GM19397 (cell line): ENCODE measurements around the gene MB21D2.
"Not testable (repeated sequence)": the region's sequence is repeated elsewhere in the genome, so short reads cannot be mapped to it uniquely, and the experiment has no call there.

Experiments
- ATAC-seq: cut with Tn5 transposase; IDR thresholded peaks from one replicate; pipeline ENCODE4 v1.9.1; 2021; ENCODE audit warnings: mild to moderate bottlenecking, moderate library complexity; ENCODE audit not compliant: unreplicated experiment

MB21D2 gene

DNA sequence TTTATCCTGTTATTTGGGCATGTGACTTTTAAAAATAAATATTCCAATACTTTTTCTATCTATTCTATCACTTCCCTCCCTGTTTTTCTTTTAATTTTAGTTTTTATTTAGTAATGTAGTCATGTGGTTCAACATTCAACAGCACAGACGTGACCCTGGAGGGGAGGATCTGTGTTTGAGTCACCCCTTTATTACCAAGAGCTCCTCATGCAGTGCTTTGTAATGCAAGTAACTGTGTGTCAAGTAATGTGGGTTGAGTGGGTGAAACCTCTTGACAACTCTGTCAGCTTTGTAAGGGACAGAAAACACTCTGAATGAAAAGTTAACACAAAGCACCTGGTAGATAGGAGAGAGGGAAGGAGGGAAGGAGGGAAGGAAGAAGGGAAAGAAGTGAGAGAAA, 100.6 kb downstream of the MB21D2 start:
- ATAC-seq: no peak

DNA sequence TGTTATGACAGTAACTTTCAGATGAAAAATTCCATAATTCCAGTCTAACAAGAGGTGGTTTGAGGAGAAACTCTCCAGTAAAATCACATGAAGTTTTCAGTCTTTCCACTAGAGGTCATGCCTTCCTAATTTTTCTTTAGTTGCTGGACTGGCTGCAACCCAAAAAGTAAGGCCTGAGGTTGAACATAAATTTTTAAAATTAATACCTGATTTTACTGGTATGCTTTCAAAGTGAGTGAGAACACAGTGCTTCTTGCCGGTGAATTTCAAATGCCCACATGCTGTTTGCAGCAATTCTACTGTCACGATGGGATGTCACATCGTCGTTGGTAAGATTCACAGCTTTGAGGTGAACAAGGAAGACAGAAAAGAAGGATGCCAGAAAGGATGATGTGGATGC, 101.3 kb downstream of the MB21D2 start:
- ATAC-seq: no peak

DNA sequence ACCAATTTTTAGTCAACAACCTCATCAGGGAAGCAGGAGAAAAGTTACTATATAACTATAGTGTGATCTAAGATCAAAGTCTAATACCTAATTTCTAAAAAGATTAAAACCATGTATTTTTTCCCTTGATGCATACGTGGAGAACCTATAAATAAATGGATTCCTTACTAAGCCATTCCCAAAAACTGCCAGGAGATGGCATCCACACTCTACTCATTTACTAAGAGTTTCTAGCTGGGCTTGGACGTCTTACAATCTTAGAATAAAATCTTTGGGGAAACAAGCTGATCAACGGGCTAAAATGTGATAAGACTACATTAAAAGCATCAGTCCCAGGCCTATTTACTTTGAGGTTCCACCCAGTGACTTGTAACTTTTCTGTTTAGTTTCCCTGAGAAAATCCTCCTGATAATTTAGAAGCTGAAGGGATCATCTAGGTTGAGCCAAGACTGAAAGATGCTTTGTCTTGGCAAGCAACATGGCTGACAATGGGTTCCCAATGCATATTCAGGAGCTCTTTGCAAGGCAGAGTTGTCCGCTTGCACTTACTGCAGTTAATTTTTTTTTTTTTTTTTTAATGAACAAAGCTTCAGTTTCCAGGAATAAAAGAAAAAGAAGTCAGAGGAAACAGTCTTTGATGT, 104.8 kb downstream of the MB21D2 start:
- no peak for ATAC-seq

GRCh38 chr3:192805711-192806110, 111.9 kb downstream of the MB21D2 start:
- ATAC-seq: no peak

DNA sequence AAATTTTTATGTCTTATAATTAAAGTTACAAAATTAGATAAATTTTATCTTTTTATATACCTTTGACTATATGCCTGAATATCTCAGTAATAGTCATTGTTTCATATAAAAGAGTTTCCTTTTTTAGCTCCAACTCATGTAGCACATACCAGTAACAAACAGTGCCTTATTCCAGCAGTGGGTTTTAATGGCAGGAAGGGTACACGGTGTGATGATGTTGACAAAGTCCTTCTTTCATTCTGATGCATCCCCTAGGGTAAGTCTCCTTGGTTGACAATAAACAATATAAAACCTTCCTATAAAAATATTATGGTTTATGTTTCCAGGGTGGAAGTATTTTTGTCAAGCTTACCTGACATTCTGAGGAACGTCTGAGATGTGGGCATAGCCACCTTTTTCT, 113.2 kb downstream of the MB21D2 start:
- ATAC-seq: no peak

- no peak for ATAC-seq
These were observed 114.4 kb downstream of the MB21D2 start for GRCh38 chr3:192802957-192803899.

DNA sequence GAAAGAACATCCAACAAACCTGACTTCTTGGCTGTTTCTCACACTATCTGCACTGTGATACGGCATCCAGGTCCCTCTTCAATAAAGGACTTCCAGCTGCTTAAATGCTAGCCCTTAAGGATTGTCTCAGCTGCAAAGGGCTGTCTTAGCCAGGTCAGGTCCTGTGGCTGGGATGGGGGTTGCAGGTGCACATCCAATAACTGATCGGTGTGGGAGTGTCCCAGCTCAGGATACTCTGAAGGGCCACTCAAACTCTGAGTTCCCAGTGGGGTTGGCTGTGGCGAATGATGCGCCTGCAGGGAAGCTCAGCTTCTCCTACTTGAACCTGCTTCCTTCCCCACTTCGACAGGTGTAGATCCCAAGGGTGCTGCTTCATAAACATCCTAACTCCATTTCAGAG, 115.7 kb downstream of the MB21D2 start:
- no peak for ATAC-seq

DNA sequence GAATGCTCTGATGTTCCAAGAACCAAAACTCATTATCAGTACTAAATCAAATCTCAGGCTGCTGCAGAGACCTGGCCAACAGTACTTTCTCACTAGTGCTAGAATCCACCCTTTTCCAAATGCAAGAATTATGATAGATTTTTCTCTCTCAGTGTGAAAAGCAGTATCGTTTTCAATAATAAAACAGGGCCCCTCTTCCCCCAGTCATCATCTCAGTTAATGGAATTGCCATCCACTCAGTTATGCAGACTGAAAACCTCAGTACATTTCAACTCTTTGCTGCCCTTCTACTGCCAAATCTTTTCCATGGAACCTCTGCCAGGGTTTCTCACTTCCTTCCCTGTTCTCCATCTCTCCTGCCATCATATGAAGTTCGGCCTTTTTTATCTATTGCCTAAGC, 117.9 kb downstream of the MB21D2 start:
- no peak for ATAC-seq

GRCh38 chr3:192795021-192795420, 122.6 kb downstream of the MB21D2 start:
- ATAC-seq: no peak

DNA sequence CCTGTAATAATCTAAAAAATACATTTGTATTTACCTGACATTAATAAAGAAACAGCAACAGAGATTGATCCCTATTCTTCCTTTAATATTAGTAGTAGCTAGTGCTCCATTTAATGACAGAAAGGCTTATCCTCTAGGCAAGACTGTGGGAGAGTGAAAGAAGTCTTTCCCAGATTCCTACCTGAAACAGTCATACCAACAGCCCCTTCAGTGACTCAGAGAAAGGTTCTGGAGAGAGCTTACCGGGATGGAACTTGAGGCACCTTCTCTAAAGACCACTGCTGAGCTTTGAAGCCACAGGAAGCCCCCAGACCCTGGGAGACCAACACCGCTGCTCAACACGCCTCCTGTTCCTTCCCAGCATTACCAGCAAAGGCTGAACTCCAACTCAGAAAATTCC, 123.4 kb downstream of the MB21D2 start:
- ATAC-seq: no peak

DNA sequence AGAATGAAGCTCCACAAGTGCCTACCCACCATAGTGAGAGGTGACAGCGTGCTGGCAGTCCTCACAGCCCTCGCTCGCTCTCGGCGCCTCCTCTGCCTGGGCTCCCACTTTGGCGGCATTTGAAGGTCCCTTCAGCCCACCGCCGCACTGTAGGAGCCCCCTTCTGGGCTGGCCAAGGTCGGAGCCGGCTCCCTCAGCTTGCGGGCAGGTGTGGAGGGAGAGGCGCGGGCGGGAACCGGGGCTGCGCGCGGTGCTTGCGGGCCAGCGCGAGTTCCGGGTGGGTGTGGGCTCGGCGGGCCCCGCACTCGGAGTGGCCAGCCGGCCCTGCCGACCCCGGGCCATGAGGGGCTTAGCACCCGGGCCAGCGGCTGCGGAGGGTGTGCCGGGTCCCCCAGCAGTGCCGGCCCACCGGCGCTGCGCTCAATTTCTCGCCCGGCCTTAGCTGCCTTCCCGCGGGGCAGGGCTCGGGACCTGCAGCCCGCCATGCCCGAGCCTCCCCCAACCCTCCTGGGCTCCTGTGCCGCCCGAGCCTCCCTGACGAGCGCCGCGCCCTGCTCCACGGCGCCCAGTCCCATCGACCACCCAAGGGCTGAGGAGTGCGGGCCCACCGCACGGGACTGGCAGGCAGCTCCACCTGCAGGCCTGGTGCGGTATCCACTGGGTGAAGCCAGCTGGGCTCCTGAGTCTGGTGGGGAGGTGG, 128.7 kb downstream of the MB21D2 start:
- not testable (repeated sequence) for ATAC-seq

GRCh38 chr3:192778508-192778907, 139.1 kb downstream of the MB21D2 start:
- ATAC-seq: no peak

- ATAC-seq: not testable (repeated sequence)
These were observed 143.3 kb downstream of the MB21D2 start for GRCh38 chr3:192774341-192774740.

GRCh38 chr3:192772240-192772894, 145.3 kb downstream of the MB21D2 start:
- no peak for ATAC-seq

DNA sequence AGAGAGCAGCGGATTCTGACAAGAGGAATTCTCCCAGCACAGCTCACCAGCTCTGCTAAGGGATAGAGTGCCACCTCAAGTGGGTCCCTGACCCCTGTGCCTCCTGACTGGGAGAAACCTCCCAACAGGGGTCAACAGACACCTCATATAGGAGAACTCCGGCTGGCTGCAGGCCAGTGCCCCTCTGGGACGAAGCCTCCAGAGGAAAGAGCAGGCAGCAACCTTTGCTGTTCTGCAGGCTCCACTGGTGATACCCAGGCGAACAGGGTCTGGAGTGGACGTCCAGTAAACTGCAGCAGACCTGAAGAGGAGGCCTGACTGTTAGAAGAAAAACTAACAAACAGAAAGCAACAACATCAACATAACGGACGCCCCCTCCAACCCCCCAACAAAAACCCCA, 159.0 kb downstream of the MB21D2 start:
- ATAC-seq: no peak

- no peak for ATAC-seq
These were observed 166.5 kb downstream of the MB21D2 start for GRCh38 chr3:192751148-192751547.

DNA sequence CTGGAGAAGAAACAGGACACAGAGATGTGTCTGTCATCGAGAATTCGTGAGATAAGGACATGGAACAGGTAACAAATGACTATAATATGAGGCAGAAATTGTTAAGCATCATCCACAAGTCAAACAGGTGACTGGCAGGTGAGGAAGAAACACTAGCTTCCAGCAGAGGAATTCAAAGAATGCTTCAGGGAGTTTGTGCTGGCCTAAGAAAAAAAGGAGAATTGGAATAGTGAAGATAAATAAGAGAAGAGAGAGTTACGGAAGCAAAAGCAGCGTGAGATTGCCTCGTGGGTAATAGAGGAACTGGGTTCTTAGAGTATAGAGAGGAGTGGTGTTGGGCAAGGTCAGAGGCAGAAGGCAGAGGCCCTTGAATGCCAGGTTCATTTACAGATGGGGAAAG, 167.5 kb downstream of the MB21D2 start:
- no peak for ATAC-seq

GRCh38 chr3:192747746-192748145, 169.9 kb downstream of the MB21D2 start:
- ATAC-seq: no peak

DNA sequence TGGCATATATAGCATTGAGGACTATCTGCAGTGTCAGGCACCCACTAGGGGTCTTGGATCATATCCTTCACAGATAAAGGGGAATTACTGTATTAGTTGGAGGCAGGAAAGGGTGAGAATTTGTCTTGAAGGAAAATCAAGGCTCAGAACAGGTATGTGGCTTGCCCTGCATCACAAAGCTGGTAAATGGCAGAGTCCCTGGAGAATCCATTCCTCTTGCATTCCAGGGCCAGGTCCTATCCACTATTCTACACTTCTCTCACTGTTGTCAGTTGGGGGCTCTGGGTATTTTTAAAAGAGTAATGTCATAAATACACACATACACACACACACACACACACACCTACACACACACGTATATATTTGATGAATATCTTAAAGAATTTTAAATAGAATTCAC, 170.5 kb downstream of the MB21D2 start:
- no peak for ATAC-seq
